ENCODE measurements around the gene ANKS1B.

- TF ChIP-seq, protein P1, sequence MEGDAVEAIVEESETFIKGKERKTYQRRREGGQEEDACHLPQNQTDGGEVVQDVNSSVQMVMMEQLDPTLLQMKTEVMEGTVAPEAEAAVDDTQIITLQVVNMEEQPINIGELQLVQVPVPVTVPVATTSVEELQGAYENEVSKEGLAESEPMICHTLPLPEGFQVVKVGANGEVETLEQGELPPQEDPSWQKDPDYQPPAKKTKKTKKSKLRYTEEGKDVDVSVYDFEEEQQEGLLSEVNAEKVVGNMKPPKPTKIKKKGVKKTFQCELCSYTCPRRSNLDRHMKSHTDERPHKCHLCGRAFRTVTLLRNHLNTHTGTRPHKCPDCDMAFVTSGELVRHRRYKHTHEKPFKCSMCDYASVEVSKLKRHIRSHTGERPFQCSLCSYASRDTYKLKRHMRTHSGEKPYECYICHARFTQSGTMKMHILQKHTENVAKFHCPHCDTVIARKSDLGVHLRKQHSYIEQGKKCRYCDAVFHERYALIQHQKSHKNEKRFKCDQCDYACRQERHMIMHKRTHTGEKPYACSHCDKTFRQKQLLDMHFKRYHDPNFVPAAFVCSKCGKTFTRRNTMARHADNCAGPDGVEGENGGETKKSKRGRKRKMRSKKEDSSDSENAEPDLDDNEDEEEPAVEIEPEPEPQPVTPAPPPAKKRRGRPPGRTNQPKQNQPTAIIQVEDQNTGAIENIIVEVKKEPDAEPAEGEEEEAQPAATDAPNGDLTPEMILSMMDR (IDR thresholded peaks at IDR 0.05), result no peak
- TF ChIP-seq SIN3A (IDR thresholded peaks at IDR 0.05; ENCODE audit: borderline replicate concordance, insufficient read depth, low read depth, low read length), result no peak
- no peak for TF ChIP-seq POLR2AphosphoS5 (IDR thresholded peaks at IDR 0.05; ENCODE audit: low read depth, low read length)
- TF ChIP-seq TCF7L2 (IDR thresholded peaks at IDR 0.05; ENCODE audit: low read depth, low read length), result no peak
- no peak for TF ChIP-seq REST (IDR thresholded peaks at IDR 0.05; ENCODE audit: insufficient read depth in 1 of 2, low read depth in 2 of 2, low read length in 1 of 2)
Observed at GRCh38 chr12:99002731-99003130, 982.0 kb downstream of the ANKS1B start.
